ENCODE data around the gene OR10A2.

GRCh38 chr11:6900327-6900999 is 37.6 kb downstream of the OR10A2 start:
- TF ChIP-seq TCF4 (CRISPR knock-in tag; IDR thresholded peaks at IDR 0.05; ENCODE audit: borderline replicate concordance) (no peak), ZFP3 (CRISPR knock-in tag; IDR thresholded peaks at IDR 0.05) (no peak), ZNF8 (CRISPR knock-in tag; IDR thresholded peaks at IDR 0.05) (no peak), CREB5 (CRISPR knock-in tag; IDR thresholded peaks at IDR 0.05; ENCODE audit: low read depth) (no peak), ZFP30 (CRISPR knock-in tag; IDR thresholded peaks at IDR 0.05) (no peak), PATZ1 (CRISPR knock-in tag; IDR thresholded peaks at IDR 0.05; ENCODE audit: borderline replicate concordance) (no peak), PPARA (CRISPR knock-in tag; IDR thresholded peaks at IDR 0.05; ENCODE audit: borderline replicate concordance) (no peak)
- TF ChIP-seq, protein P1, sequence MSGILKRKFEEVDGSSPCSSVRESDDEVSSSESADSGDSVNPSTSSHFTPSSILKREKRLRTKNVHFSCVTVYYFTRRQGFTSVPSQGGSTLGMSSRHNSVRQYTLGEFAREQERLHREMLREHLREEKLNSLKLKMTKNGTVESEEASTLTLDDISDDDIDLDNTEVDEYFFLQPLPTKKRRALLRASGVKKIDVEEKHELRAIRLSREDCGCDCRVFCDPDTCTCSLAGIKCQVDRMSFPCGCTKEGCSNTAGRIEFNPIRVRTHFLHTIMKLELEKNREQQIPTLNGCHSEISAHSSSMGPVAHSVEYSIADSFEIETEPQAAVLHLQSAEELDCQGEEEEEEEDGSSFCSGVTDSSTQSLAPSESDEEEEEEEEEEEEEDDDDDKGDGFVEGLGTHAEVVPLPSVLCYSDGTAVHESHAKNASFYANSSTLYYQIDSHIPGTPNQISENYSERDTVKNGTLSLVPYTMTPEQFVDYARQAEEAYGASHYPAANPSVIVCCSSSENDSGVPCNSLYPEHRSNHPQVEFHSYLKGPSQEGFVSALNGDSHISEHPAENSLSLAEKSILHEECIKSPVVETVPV (CRISPR knock-in tag; IDR thresholded peaks at IDR 0.05), result no peak
